Lower leg skin (tissue), 3 donors: ENCODE data around the gene TPO.

Experiments
- POLR2A ChIP-seq, 2 donors: fragments of 450-650 bp; IDR thresholded peaks; one replicate each; pipeline ENCODE4 v1.6.1; 2016 to 2017; ENCODE audit warnings: antibody characterized with exemption in 2 of 2, mild to moderate bottlenecking in 1 of 2, moderate library complexity in 1 of 2
- TF ChIP-seq, protein P1 (sequence below), 3 donors: fragments of 450-650 bp; IDR thresholded peaks; one replicate each; pipeline ENCODE4 v1.5.1; 2016; ENCODE audit warnings: antibody characterized with exemption in 3 of 3, mild to moderate bottlenecking in 3 of 3, moderate library complexity in 2 of 3

GRCh38 chr2:1559589-1560175 is 146.4 kb downstream of the TPO start:
- TF ChIP-seq POLR2A (IDR thresholded peaks at IDR 0.05), result no peak
- TF ChIP-seq, protein P1, sequence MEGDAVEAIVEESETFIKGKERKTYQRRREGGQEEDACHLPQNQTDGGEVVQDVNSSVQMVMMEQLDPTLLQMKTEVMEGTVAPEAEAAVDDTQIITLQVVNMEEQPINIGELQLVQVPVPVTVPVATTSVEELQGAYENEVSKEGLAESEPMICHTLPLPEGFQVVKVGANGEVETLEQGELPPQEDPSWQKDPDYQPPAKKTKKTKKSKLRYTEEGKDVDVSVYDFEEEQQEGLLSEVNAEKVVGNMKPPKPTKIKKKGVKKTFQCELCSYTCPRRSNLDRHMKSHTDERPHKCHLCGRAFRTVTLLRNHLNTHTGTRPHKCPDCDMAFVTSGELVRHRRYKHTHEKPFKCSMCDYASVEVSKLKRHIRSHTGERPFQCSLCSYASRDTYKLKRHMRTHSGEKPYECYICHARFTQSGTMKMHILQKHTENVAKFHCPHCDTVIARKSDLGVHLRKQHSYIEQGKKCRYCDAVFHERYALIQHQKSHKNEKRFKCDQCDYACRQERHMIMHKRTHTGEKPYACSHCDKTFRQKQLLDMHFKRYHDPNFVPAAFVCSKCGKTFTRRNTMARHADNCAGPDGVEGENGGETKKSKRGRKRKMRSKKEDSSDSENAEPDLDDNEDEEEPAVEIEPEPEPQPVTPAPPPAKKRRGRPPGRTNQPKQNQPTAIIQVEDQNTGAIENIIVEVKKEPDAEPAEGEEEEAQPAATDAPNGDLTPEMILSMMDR (IDR thresholded peaks at IDR 0.05), result no peak
